Measurements from ENCODE around the gene PTPN3. TPM values are rescaled to one million over a fixed set of nuclear protein-coding genes. Genes with fewer than 3 reads are reported as not detected.

The PTPN3 gene
- total RNA-seq, 4 donors from 2014 or later: 11.8 to 21.6 (median 14.1) TPM

DNA sequence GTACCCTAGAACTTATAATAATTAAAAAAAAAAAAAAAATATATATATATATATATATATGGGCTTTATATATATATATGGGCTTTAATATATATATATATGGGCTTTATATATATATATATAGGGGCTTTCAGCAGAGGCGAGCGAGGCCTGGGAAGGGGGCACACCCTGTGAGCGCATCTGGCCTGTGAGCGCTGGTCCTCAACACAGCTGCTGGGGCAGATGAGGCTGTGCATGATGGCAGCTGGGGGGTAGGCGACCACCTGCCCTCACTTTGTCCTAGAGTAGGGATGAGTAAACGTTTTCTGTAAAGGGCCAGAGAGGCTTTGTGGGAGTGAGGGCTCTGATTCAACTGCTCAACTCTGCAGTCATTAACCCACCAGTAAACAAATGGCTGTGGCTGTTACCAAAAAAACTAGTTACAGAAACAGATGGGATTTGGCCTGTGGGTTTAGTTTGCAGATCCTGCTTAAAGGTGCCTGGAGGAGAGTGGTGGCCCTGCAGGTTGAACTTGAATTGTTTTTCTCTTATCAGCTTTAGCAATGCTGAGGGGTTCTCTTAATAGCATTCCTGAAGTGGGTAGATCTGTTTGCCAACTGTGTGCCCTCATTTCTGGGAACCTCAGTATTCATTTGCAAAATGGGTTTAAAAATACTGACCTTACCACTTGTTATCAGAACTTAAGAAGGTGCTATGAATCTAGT, 89.2 kb downstream of the PTPN3 start:
- TF ChIP-seq, protein P1, sequence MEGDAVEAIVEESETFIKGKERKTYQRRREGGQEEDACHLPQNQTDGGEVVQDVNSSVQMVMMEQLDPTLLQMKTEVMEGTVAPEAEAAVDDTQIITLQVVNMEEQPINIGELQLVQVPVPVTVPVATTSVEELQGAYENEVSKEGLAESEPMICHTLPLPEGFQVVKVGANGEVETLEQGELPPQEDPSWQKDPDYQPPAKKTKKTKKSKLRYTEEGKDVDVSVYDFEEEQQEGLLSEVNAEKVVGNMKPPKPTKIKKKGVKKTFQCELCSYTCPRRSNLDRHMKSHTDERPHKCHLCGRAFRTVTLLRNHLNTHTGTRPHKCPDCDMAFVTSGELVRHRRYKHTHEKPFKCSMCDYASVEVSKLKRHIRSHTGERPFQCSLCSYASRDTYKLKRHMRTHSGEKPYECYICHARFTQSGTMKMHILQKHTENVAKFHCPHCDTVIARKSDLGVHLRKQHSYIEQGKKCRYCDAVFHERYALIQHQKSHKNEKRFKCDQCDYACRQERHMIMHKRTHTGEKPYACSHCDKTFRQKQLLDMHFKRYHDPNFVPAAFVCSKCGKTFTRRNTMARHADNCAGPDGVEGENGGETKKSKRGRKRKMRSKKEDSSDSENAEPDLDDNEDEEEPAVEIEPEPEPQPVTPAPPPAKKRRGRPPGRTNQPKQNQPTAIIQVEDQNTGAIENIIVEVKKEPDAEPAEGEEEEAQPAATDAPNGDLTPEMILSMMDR (IDR thresholded peaks at IDR 0.05): no peak
- TF ChIP-seq POLR2A (IDR thresholded peaks at IDR 0.05): no peak
- H3K27ac ChIP-seq: no peak overlapping the region
- no peak overlapping the region for H3K4me3 ChIP-seq
- no peak for DNase-seq
- H3K27me3 ChIP-seq: no peaks in the 10 kb centered on the region
- no peaks in the 10 kb centered on the region for H3K9me3 ChIP-seq
- intact Hi-C loops (cut with DNase I): no loop called here
- H3K4me1 ChIP-seq: no peaks in the 10 kb centered on the region
- WGBS, 2 donors: 73 to 84% methylated on average over 6 of the region's 6 CpGs
- H3K36me3 ChIP-seq: peaks cover 0 to 82% (median 4%) of the 10 kb centered on the region in 3 donors

DNA sequence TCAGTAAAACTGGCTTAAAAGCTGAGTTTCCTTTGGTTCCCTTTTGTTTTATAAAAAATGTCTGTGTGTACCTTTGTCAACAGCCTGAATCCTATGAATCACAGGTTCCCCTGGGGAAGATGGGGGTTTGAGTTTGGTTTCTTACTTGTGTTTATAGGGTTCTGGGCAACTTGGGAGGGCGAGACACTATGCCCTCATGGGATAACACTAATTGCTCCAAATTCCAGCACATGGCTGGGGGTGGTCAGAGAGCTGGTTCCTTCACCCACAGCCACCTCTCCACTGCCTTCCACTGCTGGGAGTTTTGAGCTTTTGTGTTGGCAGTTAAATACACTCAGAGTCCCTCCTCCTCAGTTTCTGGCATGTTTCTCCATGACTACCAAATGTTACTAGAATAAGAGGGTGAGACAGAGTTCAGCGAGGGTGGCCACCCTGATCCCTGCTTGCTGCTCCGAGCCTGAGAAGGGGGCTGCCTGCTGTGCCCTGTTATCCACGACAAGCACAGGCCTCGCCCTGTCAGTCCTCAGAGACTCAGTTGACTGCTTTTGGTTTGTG, 94.3 kb downstream of the PTPN3 start:
- H3K4me1 ChIP-seq: no peaks in the 10 kb centered on the region
- no peaks in the 10 kb centered on the region for H3K27me3 ChIP-seq
- no peak overlapping the region for H3K4me3 ChIP-seq
- H3K27ac ChIP-seq: no peak overlapping the region
- 61 to 76% methylated on average over 5 of the region's 5 CpGs for WGBS, 2 donors
- no peak for DNase-seq
- no peaks in the 10 kb centered on the region for H3K9me3 ChIP-seq
- no peak for TF ChIP-seq POLR2A (IDR thresholded peaks at IDR 0.05)
- TF ChIP-seq, protein P1 (IDR thresholded peaks at IDR 0.05): no peak
- H3K36me3 ChIP-seq: peaks cover 0 to 98% (median 4%) of the 10 kb centered on the region in 3 donors
- intact Hi-C loops (cut with DNase I): no loop called here

DNA sequence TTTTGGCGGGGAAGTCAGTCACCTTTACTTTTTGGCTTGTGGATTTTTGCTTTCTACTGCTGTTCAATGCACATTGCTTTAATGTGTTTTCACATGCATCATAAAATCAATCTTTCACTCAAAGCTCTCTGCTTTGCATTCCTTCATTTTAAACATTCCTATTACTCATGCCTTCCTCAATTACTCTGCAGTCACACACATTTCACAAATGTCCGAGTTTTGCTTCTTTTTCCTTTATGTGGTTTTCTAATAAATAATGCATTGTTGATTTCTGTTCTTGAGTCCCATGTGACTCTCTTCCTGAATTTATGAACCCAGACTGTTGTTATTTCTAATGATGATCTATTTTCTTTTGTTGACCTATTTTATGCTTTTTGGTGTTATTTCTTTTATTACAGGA, 95.0 kb downstream of the PTPN3 start:
- H3K27me3 ChIP-seq: no peaks in the 10 kb centered on the region
- no peak overlapping the region for H3K27ac ChIP-seq
- intact Hi-C loops (cut with DNase I): no loop called here
- 67 to 89% methylated on average over 2 of the region's 2 CpGs for WGBS, 2 donors
- H3K4me1 ChIP-seq: no peaks in the 10 kb centered on the region
- no peak for DNase-seq
- H3K36me3 ChIP-seq: peaks cover 0 to 98% (median 4%) of the 10 kb centered on the region in 3 donors
- no peak overlapping the region for H3K4me3 ChIP-seq
- no peaks in the 10 kb centered on the region for H3K9me3 ChIP-seq
- TF ChIP-seq, protein P1 (IDR thresholded peaks at IDR 0.05): no peak
- no peak for TF ChIP-seq POLR2A (IDR thresholded peaks at IDR 0.05)

DNA sequence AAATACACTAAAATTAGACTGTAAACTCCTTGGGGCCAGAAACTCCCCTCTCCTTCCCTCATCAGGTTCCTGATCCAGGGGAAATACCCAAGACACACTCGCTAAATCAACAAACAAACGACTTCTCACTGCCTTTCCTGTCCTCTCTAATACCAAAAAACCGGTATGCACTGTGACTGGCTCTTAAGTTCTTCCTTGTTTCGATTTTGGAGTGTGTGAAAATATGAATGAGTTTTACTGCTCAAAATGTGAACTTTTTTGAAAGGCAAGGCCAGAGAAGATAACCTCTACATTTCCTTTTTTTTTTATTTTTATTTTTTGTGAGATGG, 96.2 kb downstream of the PTPN3 start:
- Histone ChIP-seq H3K4me1 (no peaks in the 10 kb centered on the region), H3K27me3 (no peaks in the 10 kb centered on the region), H3K9me3 (no peaks in the 10 kb centered on the region), H3K4me3 (no peak overlapping the region), H3K36me3 (peaks cover 0 to 98% (median 4%) of the 10 kb centered on the region in 3 donors), H3K27ac (no peak overlapping the region)
- DNase-seq: no peak
- intact Hi-C loops (cut with DNase I): no loop called here
- TF ChIP-seq, protein P1 (IDR thresholded peaks at IDR 0.05): no peak
- TF ChIP-seq POLR2A (IDR thresholded peaks at IDR 0.05): no peak
- WGBS, 2 donors: 36 to 43% methylated on average over 4 of the region's 4 CpGs

DNA sequence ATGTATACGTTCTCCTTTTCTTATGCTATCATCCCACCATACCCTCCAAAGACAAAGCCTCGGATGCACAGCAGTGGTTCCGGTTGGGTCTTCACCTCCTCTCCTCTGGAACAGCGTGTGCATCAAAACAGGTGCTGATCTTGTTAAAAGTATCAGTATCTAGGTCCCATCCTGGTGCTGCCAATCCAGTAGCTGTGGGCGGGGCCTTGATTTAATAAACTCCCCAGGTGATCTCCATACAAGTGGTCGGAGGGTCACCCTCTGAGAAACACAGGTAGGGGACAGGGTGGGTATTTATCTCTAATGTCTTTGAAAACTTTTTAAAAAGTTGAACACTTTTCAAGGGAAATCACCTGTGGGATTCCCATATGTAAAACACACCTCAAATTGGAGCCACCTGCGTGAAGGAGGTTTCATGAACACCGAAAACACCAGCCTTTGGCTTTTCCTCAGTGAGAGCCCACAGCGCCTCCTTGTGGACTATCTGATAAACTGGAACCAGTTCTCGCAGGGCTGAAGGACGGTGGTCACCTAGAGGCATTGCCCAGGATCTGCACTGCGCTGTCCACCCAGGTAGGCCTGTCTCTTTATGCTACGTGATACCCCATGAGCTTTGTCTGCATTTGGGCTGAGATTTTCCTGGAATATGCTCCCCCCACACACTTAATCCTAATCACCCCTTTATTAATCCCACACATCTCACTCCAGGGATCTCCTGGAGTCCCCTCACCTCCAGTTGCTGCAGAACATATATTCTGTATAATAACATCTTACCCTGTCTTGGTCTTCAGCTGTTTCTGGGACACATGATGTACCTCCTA, 96.7 kb downstream of the PTPN3 start:
- no peaks in the 10 kb centered on the region for H3K4me1 ChIP-seq
- no peaks in the 10 kb centered on the region for H3K27me3 ChIP-seq
- H3K36me3 ChIP-seq: peaks cover 0 to 98% (median 4%) of the 10 kb centered on the region in 3 donors
- H3K27ac ChIP-seq: no peak overlapping the region
- intact Hi-C loops (cut with DNase I): no loop called here
- 64 to 74% methylated on average over 12 to 13 of the region's 13 CpGs for WGBS, 2 donors
- DNase-seq: no peak
- H3K9me3 ChIP-seq: no peaks in the 10 kb centered on the region
- no peak overlapping the region for H3K4me3 ChIP-seq
- no peak for TF ChIP-seq POLR2A (IDR thresholded peaks at IDR 0.05)
- TF ChIP-seq, protein P1 (IDR thresholded peaks at IDR 0.05): peak in 5 of 6 experiments; percentile 48 to 72 (median 56)

All from esophagus squamous epithelium (tissue), 5 donors.